CD1c-positive myeloid dendritic cell (primary cell): ENCODE results near the gene TRUB2.
"Not testable (repeated sequence)": the region's sequence is repeated elsewhere in the genome, so short reads cannot be mapped to it uniquely, and the experiment has no call there.

Source experiments
- DNase-seq: peaks from one replicate; pipeline ENCODE4 v3.0.0-alpha.2; 2016; ENCODE audit errors: extremely low spot score

The TRUB2 gene

GRCh38 chr9:128340691-128341434 lies 18.6 kb upstream of the TRUB2 start:
- no peak for DNase-seq

DNA sequence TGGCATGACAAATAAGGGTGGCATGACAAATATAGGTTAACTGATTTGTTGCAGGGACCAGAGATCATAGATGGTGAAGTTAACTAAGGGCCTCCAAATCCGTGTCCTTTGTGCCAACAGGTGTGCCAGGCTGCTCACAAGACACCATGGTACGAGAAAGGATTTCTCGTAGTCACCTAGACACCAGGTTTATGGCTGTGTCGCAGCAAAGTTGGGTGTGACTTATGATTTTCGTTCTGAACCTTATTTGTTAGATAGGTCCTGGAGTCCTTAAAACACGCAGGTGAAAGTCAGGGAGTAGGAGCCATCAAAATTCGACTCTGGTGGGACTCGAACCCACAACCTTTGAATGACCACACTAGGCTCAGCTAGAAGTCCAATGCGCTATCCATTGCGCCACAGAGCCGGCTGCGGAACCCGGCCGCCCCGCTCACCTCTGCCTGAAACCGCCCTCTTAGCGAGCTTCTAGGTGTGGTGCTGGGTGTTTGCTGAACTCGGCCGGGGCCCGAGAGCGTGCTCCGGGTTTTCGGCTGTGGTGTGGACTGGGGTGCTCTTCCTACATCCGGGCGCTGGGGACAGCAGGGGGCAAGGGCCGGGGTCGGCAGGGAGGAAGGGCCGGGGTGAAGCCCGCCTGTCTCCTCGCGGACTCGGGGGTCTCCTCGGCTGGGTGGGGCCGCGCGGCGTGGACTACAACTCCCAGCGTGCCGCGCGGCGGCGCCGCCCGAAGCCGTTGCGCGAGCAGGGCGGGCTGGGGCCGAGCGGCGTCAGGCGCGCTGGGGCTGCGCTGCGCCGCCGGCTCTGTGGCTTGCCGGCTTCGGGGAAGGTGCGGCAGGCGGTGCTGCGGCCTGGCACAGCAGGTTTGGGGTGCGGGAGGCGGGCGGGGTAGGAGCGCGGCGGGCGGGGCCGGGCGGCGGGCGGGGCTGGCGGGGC lies 17.8 kb upstream of the TRUB2 start, which contains the start of gene SLC27A4:
Gene SLC27A4, plus strand, starts transcription at position 767 of the 930 bp plus-strand sequence. CDS start 2,606 bp downstream, outside the sequence.
- DNase-seq, result peak; percentile 87

- DNase-seq, result not testable (repeated sequence)
Observed at GRCh38 chr9:128338852-128339614, 16.8 kb upstream of the TRUB2 start.

GRCh38 chr9:128337936-128338335 lies 15.7 kb upstream of the TRUB2 start:
- DNase-seq, result no peak

DNA sequence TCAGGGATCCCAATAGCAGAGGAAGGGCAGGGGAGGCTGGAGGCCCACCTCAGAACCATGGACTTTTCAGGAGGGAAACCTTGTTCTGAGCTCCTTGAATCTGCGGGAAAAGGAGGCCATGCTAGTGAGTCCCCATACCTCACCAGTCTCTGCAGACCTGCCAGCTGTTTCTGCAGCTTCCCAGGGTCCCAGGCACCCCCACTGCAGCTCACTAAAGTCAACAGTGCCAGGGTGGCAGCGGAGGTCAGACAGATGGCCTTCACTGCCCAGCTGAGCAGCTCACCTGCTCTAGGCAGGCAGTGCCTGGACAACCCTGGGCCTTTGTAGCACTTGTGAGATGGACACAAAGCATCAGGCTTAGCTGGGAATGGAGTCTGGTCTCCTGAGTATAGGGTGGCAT lies 13.7 kb upstream of the TRUB2 start:
- no peak for DNase-seq

DNA sequence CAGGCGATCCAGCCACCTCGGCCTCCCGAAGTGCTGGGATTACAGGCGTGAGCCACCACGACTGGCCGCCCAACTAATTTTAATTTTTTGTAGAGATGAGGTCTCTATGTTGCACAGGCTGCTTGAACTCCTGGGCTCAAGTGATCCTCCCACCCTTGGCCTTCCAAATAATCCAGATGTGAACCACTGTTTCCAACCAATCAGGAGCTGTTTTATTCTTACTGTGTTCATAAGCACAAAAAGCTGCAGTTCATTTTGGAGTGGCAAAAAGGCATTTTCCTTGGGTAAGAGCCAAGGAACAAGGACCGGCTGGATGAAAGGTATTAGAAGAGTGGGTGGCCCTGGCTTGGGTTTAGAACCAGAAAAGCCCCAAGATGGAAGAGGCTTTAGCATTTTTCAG lies 12.9 kb upstream of the TRUB2 start:
- no peak for DNase-seq

DNA sequence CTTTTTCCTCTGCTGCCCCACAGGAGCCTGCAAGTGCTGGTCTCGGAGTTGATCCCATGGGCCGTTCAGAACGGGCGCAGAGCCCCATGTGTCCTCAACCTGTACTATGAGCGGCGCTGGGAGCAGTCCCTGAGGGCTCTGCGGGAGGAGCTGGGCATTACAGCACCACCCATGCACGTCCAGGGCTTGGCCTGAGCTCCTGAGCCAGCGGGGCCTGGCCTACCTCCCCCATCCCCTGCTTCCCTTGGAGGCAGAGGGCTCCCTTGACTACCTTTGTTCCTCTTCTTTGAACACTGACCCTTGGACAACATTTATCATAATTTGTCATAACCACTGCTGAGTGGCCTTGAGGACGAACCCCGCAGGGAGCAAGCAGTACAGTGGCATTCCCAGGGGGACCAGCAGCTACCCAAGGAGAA lies 11.2 kb upstream of the TRUB2 start:
- no peak for DNase-seq

- no peak for DNase-seq
Observed at GRCh38 chr9:128325629-128326028, 3.4 kb upstream of the TRUB2 start.

DNA sequence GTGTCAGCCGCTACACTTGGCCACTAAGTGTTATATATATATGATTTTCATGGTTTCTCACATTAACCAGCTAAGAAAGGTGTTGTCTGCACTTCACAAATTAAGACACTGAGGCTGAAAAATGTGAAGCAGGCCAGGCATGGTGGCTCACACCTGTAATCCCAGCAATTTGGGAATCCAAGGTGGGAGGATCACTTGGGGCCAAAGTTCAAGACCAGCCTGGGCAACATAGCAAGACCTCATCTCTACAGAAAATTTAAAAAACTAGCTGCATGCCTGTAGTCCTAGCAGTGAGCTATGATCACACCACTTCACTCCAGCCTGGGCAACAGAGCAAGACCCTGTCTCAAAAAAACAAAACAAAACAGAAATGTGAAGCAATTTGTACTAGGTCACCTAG lies 2.2 kb upstream of the TRUB2 start:
- DNase-seq, result no peak

- DNase-seq, result peak; percentile 12
Observed at GRCh38 chr9:128323791-128324190, 1.5 kb upstream of the TRUB2 start.

DNA sequence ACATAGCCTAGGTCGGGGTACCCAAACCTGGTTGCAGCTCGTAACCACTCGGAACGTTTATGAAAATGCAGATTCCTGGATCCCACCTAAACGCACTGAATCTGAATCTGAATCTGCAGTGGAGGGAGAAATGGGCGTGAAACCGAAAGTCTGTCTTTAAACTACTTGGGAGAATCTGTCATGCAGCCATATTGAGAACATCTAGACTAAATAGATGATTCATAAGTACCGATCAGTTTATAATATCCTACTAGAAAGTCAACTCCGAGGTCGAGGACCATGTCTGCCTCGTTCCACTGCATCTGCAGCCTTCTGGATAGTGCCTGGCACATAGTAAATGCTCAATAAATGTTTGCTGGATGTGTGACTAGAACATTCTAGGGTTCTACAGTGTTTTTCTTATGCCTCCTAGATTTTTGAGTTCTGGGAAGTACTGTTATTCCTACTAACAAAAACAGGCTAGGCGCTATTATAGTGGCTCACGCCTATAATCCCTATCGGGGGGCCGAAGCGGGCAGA lies 1.0 kb upstream of the TRUB2 start:
- DNase-seq, result no peak

- peak; percentile 2 for DNase-seq
Observed at GRCh38 chr9:128321879-128322403, 306 bp downstream of the TRUB2 start.

GRCh38 chr9:128321343-128321742 lies 904 bp downstream of the TRUB2 start:
- no peak for DNase-seq

DNA sequence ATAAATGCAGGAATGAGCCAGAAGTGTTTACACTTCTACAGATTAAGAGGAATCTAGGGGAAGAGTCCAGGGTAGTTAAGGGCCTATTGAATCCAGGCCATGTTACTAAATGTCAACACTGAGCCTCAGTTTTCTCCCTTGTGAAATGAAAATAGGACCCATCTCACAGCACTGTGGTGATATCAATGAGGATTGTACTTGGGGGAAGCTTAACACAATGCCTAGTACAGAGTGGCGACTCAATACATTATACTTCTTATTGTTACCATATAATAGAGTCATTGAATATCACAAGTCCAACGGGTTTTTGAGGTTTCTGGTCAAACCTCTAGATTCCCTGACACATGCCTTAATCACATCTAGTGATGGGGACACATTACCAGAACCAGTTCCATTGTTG lies 4.6 kb downstream of the TRUB2 start:
- no peak for DNase-seq

GRCh38 chr9:128316421-128316820 lies 5.8 kb downstream of the TRUB2 start:
- no peak for DNase-seq

GRCh38 chr9:128314697-128315096 lies 7.5 kb downstream of the TRUB2 start:
- no peak for DNase-seq

DNA sequence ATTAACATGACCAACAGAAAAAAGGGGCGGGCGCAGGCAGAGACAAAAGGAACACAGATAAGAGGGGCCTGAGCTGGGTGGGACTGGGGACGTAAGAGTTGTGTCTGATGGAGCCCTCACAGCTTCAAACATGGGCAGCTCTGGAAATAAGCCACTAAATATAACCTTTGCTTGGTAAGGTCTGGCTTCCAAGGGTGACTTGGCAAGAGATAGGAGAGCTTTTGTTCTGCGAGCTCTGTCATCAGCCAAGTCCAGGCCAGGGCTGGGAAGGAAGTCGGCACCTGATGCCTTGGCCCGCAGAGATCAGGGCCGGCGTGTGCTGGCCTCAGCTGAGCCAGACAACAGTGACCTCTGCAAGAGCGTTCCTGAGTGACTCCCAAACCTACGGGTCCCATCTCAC lies 11.8 kb downstream of the TRUB2 start:
- no peak for DNase-seq

DNA sequence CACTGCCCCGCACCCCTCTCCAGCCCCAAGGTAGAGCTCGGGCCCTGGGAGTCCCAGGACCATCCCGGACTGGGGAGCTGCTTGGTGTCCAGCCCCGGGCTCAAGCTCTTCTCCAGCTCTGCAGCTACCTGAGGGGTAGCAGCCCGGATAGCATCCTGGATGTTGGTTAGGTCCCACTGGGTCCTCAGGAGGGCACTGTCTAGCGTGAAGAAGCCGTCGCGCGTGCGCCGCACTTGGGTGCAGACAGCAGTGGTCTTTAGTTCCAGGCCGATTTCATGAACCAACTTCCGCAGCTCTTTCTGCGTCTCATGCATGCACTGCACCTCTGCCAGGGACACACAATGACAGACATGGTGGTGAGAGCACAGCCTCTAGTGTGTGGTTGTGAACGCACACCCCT lies 12.7 kb downstream of the TRUB2 start:
- DNase-seq, result no peak

DNA sequence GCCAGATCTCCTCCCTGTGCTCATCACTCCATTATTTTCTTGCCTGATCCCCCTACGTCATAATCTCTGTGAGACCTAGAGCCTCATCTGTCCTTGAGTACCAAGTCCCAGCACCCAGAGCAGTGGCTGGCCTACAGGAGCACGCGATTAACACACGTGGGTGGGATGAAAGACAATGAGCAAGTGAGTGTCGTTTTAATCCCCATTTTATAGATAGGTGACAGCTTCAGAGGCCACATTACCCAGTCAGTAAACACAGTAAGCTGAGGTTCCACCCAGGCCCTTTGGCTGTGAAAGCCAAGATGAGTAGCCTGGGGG lies 17.3 kb downstream of the TRUB2 start:
- DNase-seq, result no peak

DNA sequence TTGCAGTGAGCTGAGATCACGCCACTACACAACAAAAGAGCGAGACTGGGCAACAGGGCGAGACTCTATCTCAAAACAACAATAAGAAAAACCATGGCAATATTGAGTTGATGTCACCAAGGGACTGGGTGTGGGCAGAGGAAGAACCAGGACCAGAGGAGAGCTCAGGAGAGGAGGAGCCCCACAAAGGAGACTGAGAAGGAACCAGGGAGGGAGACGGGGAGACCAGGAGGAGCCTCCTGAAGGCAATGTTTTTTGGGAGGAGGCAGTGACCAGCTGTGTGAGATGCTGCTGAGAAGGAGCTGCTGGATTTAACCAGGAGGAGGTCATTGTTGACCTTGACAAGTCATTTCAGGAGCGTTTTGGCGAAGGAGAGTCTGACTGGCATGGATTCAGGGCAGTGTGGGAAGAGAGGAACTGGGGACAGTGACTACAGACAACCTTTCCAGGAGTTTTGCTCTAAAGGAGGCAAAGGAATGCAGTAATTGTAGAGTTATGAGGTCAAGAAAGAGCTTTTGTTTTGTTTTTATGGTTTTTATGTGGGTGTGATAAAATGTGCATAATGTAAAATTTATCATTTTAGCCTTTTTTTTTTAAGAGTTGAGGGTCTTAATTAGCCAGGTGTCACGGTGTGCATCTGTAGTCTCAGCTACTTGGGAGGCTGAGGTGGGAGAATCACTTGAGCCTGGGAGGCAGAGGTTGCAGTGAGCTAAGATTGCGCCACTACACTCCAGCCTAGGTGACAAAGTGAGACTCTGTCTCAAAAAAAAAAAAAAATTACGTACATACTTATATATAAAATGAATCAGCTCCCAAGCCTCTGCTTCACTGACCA lies 17.9 kb downstream of the TRUB2 start:
- DNase-seq, result peak; percentile 2
